ENCODE results near the gene SULT1C4.

DNA sequence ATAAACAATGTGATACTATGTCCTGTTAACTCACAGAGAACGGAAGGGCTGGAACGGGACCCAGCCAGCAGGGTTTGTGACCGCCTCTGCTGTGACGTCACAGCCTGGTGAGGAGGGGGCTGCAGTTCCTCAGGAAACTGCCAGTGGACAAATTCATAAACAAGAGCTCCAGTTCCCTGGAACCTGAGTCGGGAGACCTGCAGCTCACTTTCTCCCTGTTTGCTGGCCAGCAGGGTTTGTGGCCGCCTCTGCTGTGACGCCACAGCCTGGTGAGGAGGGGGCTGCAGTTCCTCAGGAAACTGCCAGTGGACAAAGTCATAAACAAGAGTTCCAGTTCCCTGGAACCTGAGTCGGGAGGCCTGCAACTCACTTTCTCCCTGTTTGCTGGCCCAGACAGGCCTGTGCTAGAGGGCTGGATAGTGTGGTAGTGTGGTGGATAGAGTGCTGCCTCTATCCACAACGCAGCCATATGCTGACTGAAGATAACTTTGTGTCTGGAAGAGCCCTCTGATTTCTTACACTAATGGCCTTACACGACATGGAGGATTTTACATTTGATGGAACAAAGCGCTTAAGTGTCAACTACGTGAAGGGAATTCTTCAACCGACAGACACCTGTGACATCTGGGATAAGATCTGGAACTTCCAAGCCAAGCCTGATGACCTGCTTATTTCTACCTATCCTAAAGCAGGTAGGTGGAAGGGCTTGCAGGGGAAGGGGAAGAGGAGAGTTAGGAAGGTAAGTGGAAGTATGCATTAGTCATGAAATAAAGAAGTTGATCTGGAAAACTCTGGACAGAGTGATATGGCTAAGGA lies at the start of gene SULT1C4:
- TF ChIP-seq, protein P1, sequence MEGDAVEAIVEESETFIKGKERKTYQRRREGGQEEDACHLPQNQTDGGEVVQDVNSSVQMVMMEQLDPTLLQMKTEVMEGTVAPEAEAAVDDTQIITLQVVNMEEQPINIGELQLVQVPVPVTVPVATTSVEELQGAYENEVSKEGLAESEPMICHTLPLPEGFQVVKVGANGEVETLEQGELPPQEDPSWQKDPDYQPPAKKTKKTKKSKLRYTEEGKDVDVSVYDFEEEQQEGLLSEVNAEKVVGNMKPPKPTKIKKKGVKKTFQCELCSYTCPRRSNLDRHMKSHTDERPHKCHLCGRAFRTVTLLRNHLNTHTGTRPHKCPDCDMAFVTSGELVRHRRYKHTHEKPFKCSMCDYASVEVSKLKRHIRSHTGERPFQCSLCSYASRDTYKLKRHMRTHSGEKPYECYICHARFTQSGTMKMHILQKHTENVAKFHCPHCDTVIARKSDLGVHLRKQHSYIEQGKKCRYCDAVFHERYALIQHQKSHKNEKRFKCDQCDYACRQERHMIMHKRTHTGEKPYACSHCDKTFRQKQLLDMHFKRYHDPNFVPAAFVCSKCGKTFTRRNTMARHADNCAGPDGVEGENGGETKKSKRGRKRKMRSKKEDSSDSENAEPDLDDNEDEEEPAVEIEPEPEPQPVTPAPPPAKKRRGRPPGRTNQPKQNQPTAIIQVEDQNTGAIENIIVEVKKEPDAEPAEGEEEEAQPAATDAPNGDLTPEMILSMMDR (IDR thresholded peaks at IDR 0.05; ENCODE audit: low read length): no peak
- no peak for TF ChIP-seq EZH2 (IDR thresholded peaks at IDR 0.05; ENCODE audit: borderline replicate concordance, low read length)
